AG09309 (cell line): ENCODE data around the gene MEGF11.
"Not testable (repeated sequence)": the region's sequence is repeated elsewhere in the genome, so short reads cannot be mapped to it uniquely, and the experiment has no call there.

ENCODE experiments used
- DNase-seq: peaks from one replicate; pipeline ENCODE4 v3.0.0-alpha.2; 2010; ENCODE audit warnings: low read depth
- H3K4me3 ChIP-seq: 2 replicates; pipeline ENCODE4 v1.5.1; 2011; ENCODE audit warnings: mild to moderate bottlenecking, low read depth, low read length, moderate library complexity; ENCODE audit not compliant: control insufficient read depth
- CTCF ChIP-seq: IDR thresholded peaks from 2 replicates; pipeline ENCODE4 v1.5.1; 2011; ENCODE audit warnings: mild to moderate bottlenecking, low read depth, low read length, inconsistent platforms; ENCODE audit not compliant: insufficient read depth, control insufficient read depth; ENCODE audit errors: missing control alignments

MEGF11 gene

GRCh38 chr15:65982627-65983322 is 270.8 kb downstream of the MEGF11 start:
- no peak for DNase-seq
- H3K4me3 ChIP-seq: no peak overlapping the region
- TF ChIP-seq CTCF: no peak

DNA sequence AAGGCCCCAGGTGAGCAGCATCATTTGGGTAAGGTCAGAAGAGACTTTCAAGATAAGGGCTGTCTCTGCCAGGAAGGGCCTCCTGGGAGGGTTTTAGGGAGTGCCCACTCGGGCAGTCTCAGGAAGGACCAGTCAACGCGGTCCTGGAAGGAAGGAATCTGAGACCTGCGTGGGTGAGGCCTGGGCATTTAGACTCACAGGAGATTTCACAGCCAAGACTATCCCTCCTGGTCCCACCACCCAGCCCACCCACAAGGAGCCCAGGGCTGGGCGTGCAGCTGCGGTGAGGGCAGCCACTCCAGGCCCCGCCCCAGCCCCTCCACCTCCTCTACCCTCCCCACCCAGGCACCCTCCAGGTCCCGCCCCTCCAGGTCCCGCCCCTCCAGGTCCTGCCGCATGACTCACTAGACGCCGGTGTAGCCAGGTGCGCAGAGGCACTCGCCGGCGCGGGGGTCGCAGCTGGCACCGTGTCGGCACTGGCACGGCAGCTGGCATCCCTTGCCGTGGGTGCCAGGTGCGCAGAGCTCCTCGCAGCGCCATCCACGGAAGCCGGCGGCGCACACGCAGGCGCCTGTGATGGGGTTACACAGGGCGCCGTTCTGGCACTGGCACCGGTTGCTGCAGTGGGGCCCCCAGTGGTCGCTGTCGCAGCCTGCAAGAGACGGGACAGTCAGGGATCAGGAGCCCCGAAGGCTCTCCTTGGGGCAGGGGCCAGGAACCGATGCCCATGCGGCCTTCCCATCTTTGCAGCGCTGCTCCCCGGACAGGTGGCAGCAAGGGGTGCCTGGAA is 271.5 kb downstream of the MEGF11 start:
- TF ChIP-seq CTCF: no peak
- no peak overlapping the region for H3K4me3 ChIP-seq

DNA sequence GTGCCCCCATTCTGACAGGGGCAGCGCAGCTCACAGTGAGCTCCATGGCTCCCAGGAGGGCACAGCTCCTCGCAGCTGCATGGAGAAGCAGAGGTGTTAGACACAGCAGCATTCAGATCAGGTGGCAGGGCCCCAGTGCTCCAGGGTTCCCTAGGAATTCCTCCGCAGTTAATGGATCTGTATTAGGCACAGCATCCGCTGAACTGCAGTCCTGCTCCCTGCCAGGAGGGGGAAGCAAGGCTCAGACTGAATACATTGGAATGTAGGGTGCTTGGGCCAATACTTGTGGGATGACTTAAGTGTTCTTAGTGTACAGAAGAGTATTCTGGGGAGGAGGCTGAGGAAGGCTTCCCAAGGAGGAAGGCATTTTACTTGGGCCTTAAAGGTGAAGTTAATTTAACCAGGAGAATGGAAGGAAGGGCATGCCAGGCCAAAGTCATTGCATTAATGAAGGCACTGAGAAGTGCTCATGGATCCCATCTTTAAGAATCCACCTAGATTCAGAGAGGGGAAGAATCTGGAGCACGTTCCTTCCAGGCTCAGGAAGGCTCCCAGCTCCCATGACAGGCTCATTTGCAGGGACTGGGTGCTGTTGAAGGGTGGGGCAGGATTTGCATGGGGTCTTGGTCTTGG is 272.6 kb downstream of the MEGF11 start:
- peak; percentile 53 for DNase-seq
- TF ChIP-seq CTCF: peak; percentile 86
- no peak overlapping the region for H3K4me3 ChIP-seq

More for the DNA sequence above, 271.5 kb downstream of the MEGF11 start:
- DNase-seq: no peak

DNA sequence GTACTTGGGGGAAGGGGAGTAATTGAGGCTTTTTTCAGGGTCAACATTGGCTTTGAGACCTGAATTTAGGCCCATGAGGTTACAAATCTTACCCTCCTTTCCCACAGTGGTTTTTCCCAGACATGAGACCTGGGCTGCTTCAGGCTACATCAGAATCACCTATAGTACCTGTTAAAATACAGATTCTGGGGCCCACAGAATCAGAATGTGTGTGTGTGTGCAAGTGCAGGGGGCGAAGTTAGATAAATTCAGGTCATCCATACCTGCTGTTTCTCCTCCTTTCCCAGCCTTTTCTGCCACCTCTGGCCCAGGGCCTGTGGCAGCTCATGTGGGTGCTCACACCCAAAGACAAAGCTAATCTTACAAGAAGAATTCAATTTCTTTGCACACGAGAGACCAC is 273.7 kb downstream of the MEGF11 start:
- no peak for DNase-seq
- no peak for TF ChIP-seq CTCF
- H3K4me3 ChIP-seq: no peak overlapping the region

DNA sequence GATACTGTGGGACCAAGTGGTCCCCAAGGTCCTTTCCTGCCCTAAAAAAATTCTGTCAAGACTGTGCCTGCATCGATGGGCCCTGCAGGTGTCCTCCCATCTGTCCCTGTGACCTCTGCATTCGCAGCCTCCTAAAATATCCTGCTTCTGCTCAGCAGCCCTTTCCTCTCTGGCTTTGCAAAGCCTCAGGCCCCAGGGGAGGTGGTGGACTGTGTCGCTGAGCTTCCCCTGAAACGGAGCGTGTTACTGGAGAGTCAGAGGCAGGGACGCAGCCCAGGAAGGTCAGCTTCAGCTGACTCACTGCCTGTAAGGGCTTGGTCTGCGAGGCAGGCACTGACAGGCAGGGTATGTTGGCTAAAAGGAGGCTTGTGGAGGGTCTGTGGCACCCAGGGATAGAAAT is 274.2 kb downstream of the MEGF11 start:
- no peak for DNase-seq
- H3K4me3 ChIP-seq: no peak overlapping the region
- TF ChIP-seq CTCF: no peak

GRCh38 chr15:65978110-65978509 is 275.4 kb downstream of the MEGF11 start:
- no peak overlapping the region for H3K4me3 ChIP-seq
- TF ChIP-seq CTCF: no peak
- no peak for DNase-seq

DNA sequence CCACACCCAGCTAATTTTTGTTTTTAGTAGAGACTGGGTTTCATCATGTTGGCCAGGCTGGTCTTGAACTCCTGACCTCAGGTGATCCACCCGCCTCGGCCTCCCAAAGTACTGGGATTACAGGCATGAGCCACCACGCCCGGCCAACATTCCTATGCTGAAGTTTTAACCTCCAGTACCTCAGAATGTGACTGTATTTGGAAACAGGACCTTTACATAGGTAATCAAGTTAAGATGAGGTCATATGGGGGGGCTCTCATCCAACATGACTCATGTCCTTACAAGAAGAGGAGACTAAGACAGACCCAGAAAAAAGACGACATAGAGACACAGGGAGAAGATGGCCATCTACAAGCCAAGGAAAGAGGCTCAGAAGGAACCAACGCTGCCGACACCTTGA is 277.4 kb downstream of the MEGF11 start:
- not testable (repeated sequence) for DNase-seq, H3K4me3 ChIP-seq
